CD14-positive monocyte (primary cell): ENCODE data around the gene HABP4. TPM values are rescaled to one million over a fixed set of nuclear protein-coding genes. Genes with fewer than 3 reads are reported as not detected.

Experiments used
- DNase-seq, 3 donors: peaks; one replicate each; pipeline ENCODE4 v3.0.0-alpha.2; 2011 to 2022
- H2AFZ ChIP-seq: 2 replicates; pipeline ENCODE4 v1.6.0; 2012; ENCODE audit warnings: mild to moderate bottlenecking, low read depth, low read length, inconsistent platforms; ENCODE audit not compliant: insufficient read depth, poor library complexity, severe bottlenecking
- H3K27ac ChIP-seq, 2 donors: 1 replicate in 1 of 2; 2 replicates in 1 of 2; pipeline ENCODE4 v1.5.1; 2012 to 2013; ENCODE audit warnings: low read length in 2 of 2, control low read depth in 1 of 2, inconsistent platforms in 1 of 2, low read depth in 1 of 2, mild to moderate bottlenecking in 1 of 2
- H3K27me3 ChIP-seq, 2 donors: one replicate each; pipeline versions ENCODE4 v1.6.0 to v1.6.1; 2011 to 2013; ENCODE audit warnings: low read length in 2 of 2; ENCODE audit not compliant: control insufficient read depth in 2 of 2, insufficient read depth in 2 of 2
- H3K36me3 ChIP-seq, 2 donors: replicated peaks in 1 of 2; 1 replicate in 1 of 2; 2 replicates in 1 of 2; pipeline versions ENCODE4 v1.5.1 to v1.6.1; 2012 to 2013; ENCODE audit warnings: low read length in 2 of 2, control low read depth in 1 of 2, inconsistent platforms in 1 of 2, mild to moderate bottlenecking in 1 of 2; ENCODE audit not compliant: insufficient read depth in 2 of 2, control insufficient read depth in 1 of 2
- H3K4me1 ChIP-seq, 2 donors: 1 replicate in 1 of 2; 2 replicates in 1 of 2; pipeline versions ENCODE4 v1.5.1 to v1.6.1; 2012 to 2013; ENCODE audit warnings: low read length in 2 of 2, control low read depth in 1 of 2, inconsistent platforms in 1 of 2, mild to moderate bottlenecking in 1 of 2, moderate library complexity in 1 of 2; ENCODE audit not compliant: insufficient read depth in 2 of 2, control insufficient read depth in 1 of 2
- H3K4me2 ChIP-seq: replicated peaks from 2 replicates; pipeline ENCODE3; 2012; ENCODE audit warnings: low read length, moderate library complexity, mild to moderate bottlenecking; ENCODE audit not compliant: poor library complexity, severe bottlenecking; ENCODE audit errors: extremely low read depth
- H3K4me3 ChIP-seq, 3 experiments: fragments of 200-600 bp in 1 of 3; sonication (generic) in 1 of 3; replicated peaks in 1 of 3; 1 replicate in 2 of 3; 2 replicates in 1 of 3; pipeline ENCODE4 v1.5.1; 2011 to 2013; ENCODE audit warnings: low read length in 3 of 3, mild to moderate bottlenecking in 3 of 3, control low read depth in 2 of 3, low read depth in 2 of 3, inconsistent platforms in 1 of 3, moderate library complexity in 1 of 3
- H3K79me2 ChIP-seq: 2 replicates; pipeline ENCODE4 v1.6.0; 2012; ENCODE audit warnings: mild to moderate bottlenecking, control low read depth, inconsistent platforms, low read length, moderate library complexity; ENCODE audit not compliant: insufficient read depth
- H3K9ac ChIP-seq: 2 replicates; pipeline ENCODE4 v1.6.0; 2017; ENCODE audit warnings: low read length, mild to moderate bottlenecking; ENCODE audit not compliant: insufficient read depth, poor library complexity, severe bottlenecking
- H3K9me3 ChIP-seq, 2 donors: replicated peaks in 1 of 2; 1 replicate in 1 of 2; 2 replicates in 1 of 2; pipeline versions ENCODE4 v1.5.1 to v1.6.1; 2012 to 2013; ENCODE audit warnings: low read length in 2 of 2, control low read depth in 1 of 2; ENCODE audit not compliant: control insufficient read depth in 1 of 2, insufficient read depth in 1 of 2
- H4K20me1 ChIP-seq: 2 replicates; pipeline ENCODE4 v1.6.0; 2012; ENCODE audit warnings: mild to moderate bottlenecking, low read length, control low read depth, moderate library complexity; ENCODE audit not compliant: insufficient read depth
- H3K27ac Mint-ChIP-seq, 7 donors: one replicate each; pipeline ENCODE4 v1.8.0; 2020; ENCODE audit warnings: mild to moderate bottlenecking in 7 of 7, mixed read lengths in 7 of 7, moderate library complexity in 6 of 7, inconsistent platforms in 2 of 7
- H3K27me3 Mint-ChIP-seq, 3 donors: one replicate each; pipeline ENCODE4 v1.8.0; 2021 to 2022; ENCODE audit warnings: low read depth in 3 of 3, mild to moderate bottlenecking in 3 of 3, mixed read lengths in 3 of 3, moderate library complexity in 3 of 3, inconsistent platforms in 1 of 3
- H3K36me3 Mint-ChIP-seq, 2 donors: one replicate each; pipeline ENCODE4 v1.8.0; 2020; ENCODE audit warnings: mixed read lengths in 2 of 2, inconsistent platforms in 1 of 2, mild to moderate bottlenecking in 1 of 2
- H3K4me1 Mint-ChIP-seq: one replicate; pipeline ENCODE4 v1.8.0; 2020; ENCODE audit warnings: mild to moderate bottlenecking, mixed read lengths
- H3K4me3 Mint-ChIP-seq, 2 donors: one replicate each; pipeline ENCODE4 v1.8.0; 2020; ENCODE audit warnings: mild to moderate bottlenecking in 2 of 2, mixed read lengths in 2 of 2, moderate library complexity in 1 of 2
- H3K9me3 Mint-ChIP-seq, 7 donors: one replicate each; pipeline ENCODE4 v1.8.0; 2020 to 2022; ENCODE audit warnings: mixed read lengths in 7 of 7, mild to moderate bottlenecking in 6 of 7, moderate library complexity in 6 of 7, inconsistent platforms in 2 of 7
- CTCF ChIP-seq: fragments of 200-600 bp; IDR thresholded peaks from one replicate; pipeline ENCODE4 v1.8.0; 2022; ENCODE audit warnings: antibody characterized with exemption, mild to moderate bottlenecking
- WGBS: methylation state at CpG from one replicate; pipeline ENCODE4 v1.1.5; 2013; ENCODE audit warnings: missing lambda C conversion rate; ENCODE audit not compliant: insufficient coverage; 5-methylcytosine and 5-hydroxymethylcytosine counted together
- intact Hi-C, 2 donors: fragments of 100-400 bp; cut with micrococcal nuclease; formaldehyde crosslinking; loops; one replicate each; pipeline versions ENCODE4 v1.15.0 to v1.15.1; 2023
- polyA plus RNA-seq, 3 donors: library from polyadenylated mRNA; depleted of rRNA in 1 of 3; unstranded in 2 of 3; stranded (reverse) in 1 of 3; fragments of 300-500 nt in 2 of 3; fragments of >200 nt in 1 of 3; fragmentation: Illumina TruSeq in 2 of 3; gene quantifications; 1 replicate in 2 of 3; 2 replicates in 1 of 3; pipeline ENCODE4 v1.2.3, GENCODE V29; 2012 to 2021

Gene HABP4
- polyA plus RNA-seq, 3 donors: 0.54 to 0.97 (median 0.68) TPM

GRCh38 chr9:96540106-96540505 lies 90.1 kb downstream of the HABP4 start:
- no peaks in the 10 kb centered on the region for H4K20me1 ChIP-seq
- Mint-ChIP-seq H3K27ac (no peak overlapping the region), H3K27me3 (peaks cover 0 to 2% (median 2%) of the 10 kb centered on the region in 3 donors), H3K36me3 (no peaks in the 10 kb centered on the region), H3K4me3 (no peak overlapping the region), H3K9me3 (peaks cover 0 to 3% (median 0%) of the 10 kb centered on the region in 7 donors), H3K4me1 (no peaks in the 10 kb centered on the region)
- H3K36me3 ChIP-seq: no peaks in the 10 kb centered on the region
- TF ChIP-seq CTCF: no peak
- H3K27ac ChIP-seq: no peak overlapping the region
- H3K9ac ChIP-seq: no peak overlapping the region
- no peaks in the 10 kb centered on the region for H3K27me3 ChIP-seq
- H3K4me3 ChIP-seq: no peak overlapping the region
- no CpG with 5 or more reads among the region's 3 CpGs for WGBS
- no peak overlapping the region for H3K4me2 ChIP-seq
- no peak overlapping the region for H2AFZ ChIP-seq
- no peaks in the 10 kb centered on the region for H3K4me1 ChIP-seq
- intact Hi-C loops: no loop called here
- no peaks in the 10 kb centered on the region for H3K79me2 ChIP-seq
- H3K9me3 ChIP-seq: no peaks in the 10 kb centered on the region
- no peak for DNase-seq

Other genes with a start within 250 kb of the HABP4 start
- gene HSD17B3, start 148.0 kb upstream of the HABP4 start, polyA plus RNA-seq: under 1 TPM in 1 of 3 donors, not detected in 2; 0.09 TPM
- 10 to 100 TPM; 14.8 to 27.4 (median 20.0) TPM for gene SLC35D2, start 66.5 kb upstream of the HABP4 start, polyA plus RNA-seq
- gene ZNF367, start 31.8 kb upstream of the HABP4 start, polyA plus RNA-seq: under 1 TPM in 2 of 3 donors, not detected in 1; 0.08 to 0.21 TPM
- under 1 TPM; 0.03 to 0.47 (median 0.44) TPM for gene CDC14B, start 169.7 kb downstream of the HABP4 start, polyA plus RNA-seq
- 10 to 100 TPM in 1 of 3 donors, 1 to 10 TPM in 2; 9.2 to 14.6 (median 9.3) TPM for gene PRXL2C, start 205.1 kb downstream of the HABP4 start, polyA plus RNA-seq